PC-9 (cell line): ENCODE results near the gene ZNF608.

ENCODE experiments used
- EZH2 ChIP-seq: fragments of 200-600 bp; sonication (generic); IDR thresholded peaks from 2 replicates; pipeline ENCODE4 v1.8.0; 2017; ENCODE audit warnings: antibody characterized with exemption, low read depth
- TF ChIP-seq, protein P1 (sequence below): fragments of 200-600 bp; sonication (generic); conservative IDR thresholded peaks from 2 replicates; pipeline ENCODE4 v1.6.1; 2017; ENCODE audit warnings: mixed run types, antibody characterized with exemption, mild to moderate bottlenecking, moderate library complexity

- TF ChIP-seq, protein P1, sequence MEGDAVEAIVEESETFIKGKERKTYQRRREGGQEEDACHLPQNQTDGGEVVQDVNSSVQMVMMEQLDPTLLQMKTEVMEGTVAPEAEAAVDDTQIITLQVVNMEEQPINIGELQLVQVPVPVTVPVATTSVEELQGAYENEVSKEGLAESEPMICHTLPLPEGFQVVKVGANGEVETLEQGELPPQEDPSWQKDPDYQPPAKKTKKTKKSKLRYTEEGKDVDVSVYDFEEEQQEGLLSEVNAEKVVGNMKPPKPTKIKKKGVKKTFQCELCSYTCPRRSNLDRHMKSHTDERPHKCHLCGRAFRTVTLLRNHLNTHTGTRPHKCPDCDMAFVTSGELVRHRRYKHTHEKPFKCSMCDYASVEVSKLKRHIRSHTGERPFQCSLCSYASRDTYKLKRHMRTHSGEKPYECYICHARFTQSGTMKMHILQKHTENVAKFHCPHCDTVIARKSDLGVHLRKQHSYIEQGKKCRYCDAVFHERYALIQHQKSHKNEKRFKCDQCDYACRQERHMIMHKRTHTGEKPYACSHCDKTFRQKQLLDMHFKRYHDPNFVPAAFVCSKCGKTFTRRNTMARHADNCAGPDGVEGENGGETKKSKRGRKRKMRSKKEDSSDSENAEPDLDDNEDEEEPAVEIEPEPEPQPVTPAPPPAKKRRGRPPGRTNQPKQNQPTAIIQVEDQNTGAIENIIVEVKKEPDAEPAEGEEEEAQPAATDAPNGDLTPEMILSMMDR, result no peak
- no peak for TF ChIP-seq EZH2
Observed at GRCh38 chr5:124706729-124707361, 39.6 kb downstream of the ZNF608 start.
